Glutamatergic neuron (in vitro differentiated cells): Measurements from ENCODE around the gene BDH1. TPM values are rescaled to one million over a fixed set of nuclear protein-coding genes. Genes with fewer than 3 reads are reported as not detected.

Experiments
- DNase-seq: peaks from one replicate; pipeline ENCODE4 v3.0.0; 2022
- H3K27ac Mint-ChIP-seq: one replicate; pipeline ENCODE4 v1.8.0; 2020; ENCODE audit warnings: mild to moderate bottlenecking, mixed read lengths, inconsistent platforms; ENCODE audit not compliant: unreplicated experiment
- H3K27me3 Mint-ChIP-seq: one replicate; pipeline ENCODE4 v1.8.0; 2020; ENCODE audit warnings: mild to moderate bottlenecking, moderate library complexity, mixed read lengths, inconsistent platforms; ENCODE audit not compliant: unreplicated experiment
- H3K36me3 Mint-ChIP-seq: one replicate; pipeline ENCODE4 v1.8.0; 2020; ENCODE audit warnings: mild to moderate bottlenecking, mixed read lengths, inconsistent platforms; ENCODE audit not compliant: unreplicated experiment
- H3K4me1 Mint-ChIP-seq: one replicate; pipeline ENCODE4 v1.8.0; 2020; ENCODE audit warnings: mild to moderate bottlenecking, low read depth, mixed read lengths, inconsistent platforms; ENCODE audit not compliant: unreplicated experiment
- H3K4me3 Mint-ChIP-seq: one replicate; pipeline ENCODE4 v1.8.0; 2020; ENCODE audit warnings: mild to moderate bottlenecking, mixed read lengths, inconsistent platforms; ENCODE audit not compliant: unreplicated experiment
- H3K9me3 Mint-ChIP-seq: one replicate; pipeline ENCODE4 v1.8.0; 2020; ENCODE audit warnings: mild to moderate bottlenecking, moderate library complexity, mixed read lengths, inconsistent platforms; ENCODE audit not compliant: unreplicated experiment
- CTCF ChIP-seq: fragments of 200-600 bp; sonication (generic); IDR thresholded peaks from one replicate; pipeline ENCODE4 v1.5.0; 2021; ENCODE audit not compliant: partially characterized antibody, unreplicated experiment
- total RNA-seq: library from RNA; stranded (reverse); fragmentation: NEBNext Ultra II Directional; extraction: Animal tissue kit (Norgen Biotek cat#: 25700); gene quantifications from one replicate; pipeline ENCODE4 v1.2.1, GENCODE V29; 2021; ENCODE audit not compliant: unreplicated experiment

The BDH1 gene
- total RNA-seq, 1 donor from 2014 or later: 19.4 TPM

DNA sequence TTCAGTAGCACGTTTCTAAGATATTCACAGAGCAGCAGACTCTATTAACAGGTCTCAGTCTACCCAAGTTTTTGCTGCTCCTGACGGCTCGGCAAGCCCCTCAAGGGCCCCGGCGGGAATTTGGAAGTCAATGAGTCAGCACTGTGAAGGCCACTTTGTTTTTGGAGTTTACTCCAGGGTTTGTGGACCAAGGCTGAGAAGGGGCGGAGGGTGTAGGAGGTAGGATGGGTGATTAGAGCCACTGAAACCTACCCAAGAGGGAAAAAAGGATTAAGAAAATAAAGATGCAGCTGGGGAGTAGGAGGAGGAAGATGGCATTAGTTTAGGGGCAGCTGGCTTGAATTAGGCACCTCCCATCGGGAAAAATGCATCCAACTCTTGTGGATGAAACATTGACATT, 87.6 kb downstream of the BDH1 start:
- TF ChIP-seq CTCF: no peak
- H3K4me3 Mint-ChIP-seq: peak overlapping the region; percentile 83

GRCh38 chr3:197466586-197467399, 89.0 kb downstream of the BDH1 start:
- peak overlapping the region; percentile 99 for H3K27ac Mint-ChIP-seq

More for the DNA sequence above, 87.6 kb downstream of the BDH1 start:
- Mint-ChIP-seq H3K27me3 (peaks cover 11% of the 10 kb centered on the region), H3K36me3 (no peaks in the 10 kb centered on the region), H3K9me3 (peaks cover 18% of the 10 kb centered on the region), H3K27ac (peak overlapping the region; percentile 99), H3K4me1 (peaks cover 71% of the 10 kb centered on the region)
- DNase-seq: no peak

DNA sequence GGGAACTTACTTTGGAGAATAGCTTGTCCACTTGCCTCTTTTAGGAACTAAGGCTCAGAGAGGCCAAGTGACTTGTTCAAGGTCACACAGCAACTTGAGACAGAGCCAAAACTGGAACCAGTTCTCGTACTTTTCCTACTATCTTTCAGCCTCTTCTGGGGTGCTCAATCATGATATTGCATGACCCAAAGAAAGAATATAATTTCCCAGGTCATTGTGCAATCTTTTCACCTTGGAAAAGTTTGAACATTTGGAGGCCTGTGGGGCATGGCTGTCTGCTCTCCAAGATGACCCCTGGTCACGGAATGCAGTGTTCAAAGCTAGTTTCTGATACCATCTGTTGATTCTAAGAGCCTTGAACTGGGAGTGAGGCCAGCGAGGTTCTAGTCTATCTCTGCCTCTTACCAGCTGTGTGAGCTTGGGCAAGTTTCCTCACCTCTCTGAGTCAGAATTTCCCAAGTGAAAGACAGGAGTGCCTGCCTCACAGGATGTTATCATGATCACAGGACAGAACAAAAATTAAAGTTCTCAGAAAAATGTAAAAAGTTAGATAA, 89.7 kb downstream of the BDH1 start:
- peaks cover 57% of the 10 kb centered on the region for H3K4me1 Mint-ChIP-seq
- DNase-seq: no peak
- H3K4me3 Mint-ChIP-seq: peak overlapping the region; percentile 68
- peaks cover 11% of the 10 kb centered on the region for H3K27me3 Mint-ChIP-seq
- no peaks in the 10 kb centered on the region for H3K36me3 Mint-ChIP-seq
- H3K9me3 Mint-ChIP-seq: peaks cover 18% of the 10 kb centered on the region
- TF ChIP-seq CTCF: no peak
- peak overlapping the region; percentile 99 for H3K27ac Mint-ChIP-seq

More at GRCh38 chr3:197466586-197467399, 89.0 kb downstream of the BDH1 start:
- Mint-ChIP-seq H3K4me1 (peaks cover 62% of the 10 kb centered on the region), H3K4me3 (peak overlapping the region; percentile 83), H3K9me3 (peaks cover 18% of the 10 kb centered on the region), H3K36me3 (no peaks in the 10 kb centered on the region), H3K27me3 (peaks cover 11% of the 10 kb centered on the region)
- peak; percentile 55 for DNase-seq
- no peak for TF ChIP-seq CTCF

GRCh38 chr3:197465197-197465995, 90.4 kb downstream of the BDH1 start:
- peaks cover 18% of the 10 kb centered on the region for H3K9me3 Mint-ChIP-seq
- peak overlapping the region; percentile 99 for H3K27ac Mint-ChIP-seq
- no peak for TF ChIP-seq CTCF
- peaks cover 11% of the 10 kb centered on the region for H3K27me3 Mint-ChIP-seq
- peaks cover 53% of the 10 kb centered on the region for H3K4me1 Mint-ChIP-seq
- DNase-seq: no peak
- peak overlapping the region; percentile 5 for H3K4me3 Mint-ChIP-seq
- H3K36me3 Mint-ChIP-seq: no peaks in the 10 kb centered on the region
